ENCODE data around the gene TNN. TPM values are rescaled to one million over a fixed set of nuclear protein-coding genes. Genes with fewer than 3 reads are reported as not detected.

TNN gene
- polyA plus RNA-seq, 1 donor from 2014 or later = not detected

- Histone ChIP-seq H3F3A (ENCODE audit: insufficient read depth, low read length, poor library complexity, severe bottlenecking) (no peaks in the 10 kb centered on the region), H3K9me2 (ENCODE audit: insufficient read depth, low read length) (no peaks in the 10 kb centered on the region), H3K4me3 (ENCODE audit: low read length) (no peak overlapping the region), H3K27ac (ENCODE audit: low read length) (no peak overlapping the region), H3K36me3 (ENCODE audit: insufficient read depth, low read length) (no peaks in the 10 kb centered on the region), H3K9me3 (ENCODE audit: low read length) (no peaks in the 10 kb centered on the region), H3K4me2 (ENCODE audit: low read length) (no peak overlapping the region), H3K9ac (ENCODE audit: low read length) (no peak overlapping the region), H4K20me1 (ENCODE audit: insufficient read depth) (no peaks in the 10 kb centered on the region), H2AFZ (ENCODE audit: low read depth, low read length) (no peak overlapping the region), H3K27me3 (ENCODE audit: insufficient read depth, low read depth, low read length) (peaks cover 5% of the 10 kb centered on the region), H3K79me2 (replicated peaks; ENCODE audit: insufficient read depth, low read length) (no peaks in the 10 kb centered on the region)
- TF ChIP-seq CTCF (IDR thresholded peaks at IDR 0.05; ENCODE audit: poor library complexity, severe bottlenecking) (no peak), POLR2AphosphoS5 (IDR thresholded peaks at IDR 0.05) (no peak), MXI1 (conservative IDR thresholded peaks at IDR 0.05; ENCODE audit: poor library complexity, severe bottlenecking) (no peak), SMC3 (conservative IDR thresholded peaks at IDR 0.05; ENCODE audit: poor library complexity) (no peak)
Observed at GRCh38 chr1:175129182-175129581, 61.5 kb downstream of the TNN start.

- Histone ChIP-seq H3K4me2 (ENCODE audit: low read length) (no peak overlapping the region), H3F3A (ENCODE audit: insufficient read depth, low read length, poor library complexity, severe bottlenecking) (no peaks in the 10 kb centered on the region), H3K27me3 (ENCODE audit: insufficient read depth, low read depth, low read length) (peaks cover 5% of the 10 kb centered on the region), H3K79me2 (replicated peaks; ENCODE audit: insufficient read depth, low read length) (no peaks in the 10 kb centered on the region), H3K27ac (ENCODE audit: low read length) (no peak overlapping the region), H4K20me1 (ENCODE audit: insufficient read depth) (no peaks in the 10 kb centered on the region), H3K9me2 (ENCODE audit: insufficient read depth, low read length) (no peaks in the 10 kb centered on the region), H2AFZ (ENCODE audit: low read depth, low read length) (peak overlapping the region; percentile 19), H3K9ac (ENCODE audit: low read length) (no peak overlapping the region), H3K4me3 (ENCODE audit: low read length) (no peak overlapping the region), H3K36me3 (ENCODE audit: insufficient read depth, low read length) (no peaks in the 10 kb centered on the region), H3K9me3 (ENCODE audit: low read length) (no peaks in the 10 kb centered on the region)
- TF ChIP-seq RAD21 (conservative IDR thresholded peaks at IDR 0.05) = no peak
- no peak for TF ChIP-seq MXI1 (conservative IDR thresholded peaks at IDR 0.05; ENCODE audit: poor library complexity, severe bottlenecking)
- no peak for TF ChIP-seq REST (IDR thresholded peaks at IDR 0.05; ENCODE audit: borderline replicate concordance)
- no peak for TF ChIP-seq TAF1 (IDR thresholded peaks at IDR 0.05; ENCODE audit: low read depth)
- no peak for TF ChIP-seq SMC3 (conservative IDR thresholded peaks at IDR 0.05; ENCODE audit: poor library complexity)
- no peak for TF ChIP-seq CTCF (IDR thresholded peaks at IDR 0.05; ENCODE audit: poor library complexity, severe bottlenecking)
- TF ChIP-seq EZH2 (IDR thresholded peaks at IDR 0.05; ENCODE audit: borderline replicate concordance, insufficient read depth, low read length, poor library complexity, severe bottlenecking) = no peak
- TF ChIP-seq EP300 (conservative IDR thresholded peaks at IDR 0.05; ENCODE audit: poor library complexity, severe bottlenecking) = no peak
- no peak for TF ChIP-seq POLR2AphosphoS5 (IDR thresholded peaks at IDR 0.05)
Observed at GRCh38 chr1:175129644-175129996, 62.0 kb downstream of the TNN start.
